ENCODE measurements around the gene TRPV2.

Gene TRPV2

DNA sequence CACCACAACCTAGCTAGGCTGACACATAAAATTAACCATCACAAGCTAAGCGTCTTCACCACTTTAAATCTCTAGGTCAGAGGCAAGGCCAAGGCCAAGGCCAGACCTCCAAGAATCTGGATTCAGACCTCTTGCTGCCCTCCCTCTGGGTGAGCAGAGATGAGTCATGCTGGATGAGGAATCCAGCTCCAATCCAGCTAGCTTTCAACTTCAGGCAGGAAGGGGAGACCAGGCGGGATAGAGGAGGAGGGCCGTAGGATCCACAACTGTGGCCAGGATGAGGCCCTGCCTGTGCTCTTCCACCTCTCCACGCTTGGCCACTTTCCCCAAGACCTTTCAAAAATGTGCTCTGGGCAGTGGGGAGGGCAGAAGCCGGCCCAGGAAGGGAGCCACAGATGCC is 61.9 kb downstream of the TRPV2 start:
- no peak for FAIRE-seq

- no peak for FAIRE-seq
Measured at GRCh38 chr17:16477666-16478065, 62.3 kb downstream of the TRPV2 start.

- no peak for FAIRE-seq
Measured at GRCh38 chr17:16478649-16479048, 63.3 kb downstream of the TRPV2 start.

DNA sequence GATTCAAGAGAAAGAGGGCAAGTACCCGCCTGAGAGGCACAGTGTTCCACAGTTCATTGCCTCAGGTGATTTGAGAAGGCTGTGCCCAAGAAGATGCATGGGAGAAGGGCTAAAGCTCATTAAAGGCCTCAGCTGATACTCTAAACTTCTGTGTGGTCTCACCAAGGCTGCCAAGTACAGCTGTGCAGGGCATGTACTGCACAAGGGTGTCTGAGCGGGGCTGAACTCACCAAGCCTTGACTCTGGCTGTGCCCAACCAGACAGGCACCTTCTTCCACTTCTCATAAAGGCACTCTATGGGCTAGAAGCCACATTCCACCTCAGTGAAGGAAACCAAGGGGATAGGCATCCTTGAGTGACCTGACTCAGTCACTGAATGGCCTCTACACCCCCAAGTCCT is 63.9 kb downstream of the TRPV2 start:
- FAIRE-seq: no peak

DNA sequence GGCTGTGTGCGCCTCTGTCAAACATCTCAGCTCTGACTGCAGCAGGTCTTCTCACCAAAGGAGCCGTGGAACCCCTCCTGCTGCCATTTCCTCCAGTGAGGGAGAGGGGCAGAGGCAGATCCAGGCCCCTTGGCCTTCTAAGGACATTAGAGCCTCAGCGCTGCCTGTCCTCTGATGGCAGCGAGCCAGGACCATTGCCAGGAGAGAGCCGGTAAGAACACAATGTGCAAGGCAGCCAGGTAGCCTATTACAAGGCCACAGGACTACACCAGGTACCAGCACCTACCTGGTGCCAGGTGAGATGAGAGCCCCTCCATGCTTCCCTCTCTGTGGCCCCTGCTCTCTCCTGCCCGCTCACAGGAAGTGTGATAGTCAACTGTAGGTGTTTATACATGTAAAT is 65.6 kb downstream of the TRPV2 start:
- FAIRE-seq: no peak

- no peak for FAIRE-seq
Measured at GRCh38 chr17:16482253-16482652, 66.9 kb downstream of the TRPV2 start.

- FAIRE-seq: no peak
Measured at GRCh38 chr17:16483021-16483645, 67.8 kb downstream of the TRPV2 start.

DNA sequence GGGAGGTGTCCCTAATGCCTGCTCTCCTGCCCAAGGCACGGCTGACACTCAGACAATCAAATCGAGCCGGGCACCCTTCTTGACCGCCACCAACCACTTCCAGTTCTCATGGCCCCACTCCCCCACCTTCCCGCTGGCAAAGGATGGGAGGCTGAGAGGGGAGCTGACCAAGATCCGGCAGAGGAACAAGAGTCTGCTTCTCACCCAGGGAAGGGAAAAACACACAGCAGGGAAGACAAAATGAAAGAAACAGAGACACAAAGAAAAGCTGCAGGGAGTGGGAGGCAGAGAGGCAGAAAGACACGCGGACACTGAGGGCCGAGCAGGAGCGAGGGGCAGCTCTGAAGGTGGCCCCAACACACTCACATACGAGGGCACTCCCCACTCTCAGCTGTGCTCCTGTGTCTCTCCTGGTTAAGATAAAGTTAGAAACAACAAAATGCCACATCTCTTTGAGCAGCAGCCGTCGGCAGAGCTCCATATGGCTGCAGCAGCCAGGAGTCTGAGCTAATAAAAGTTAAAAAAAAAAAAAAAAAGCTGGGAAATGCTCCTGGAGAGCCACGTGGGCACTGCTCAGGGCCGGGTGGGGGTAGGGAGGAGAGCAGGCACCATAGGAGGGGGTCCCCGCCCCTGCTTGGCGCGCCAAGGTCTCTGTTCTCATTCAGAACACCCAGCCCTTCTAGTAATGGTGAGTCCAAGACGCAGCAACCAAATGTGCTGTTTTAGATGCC is 69.2 kb downstream of the TRPV2 start:
- no peak for FAIRE-seq
